GM23248 (cell line): Measurements from ENCODE around the gene USP46.

Experiments used
- EZH2 ChIP-seq: fragments of 200-600 bp; sonication (generic); IDR thresholded peaks from 2 replicates; pipeline ENCODE4 v1.6.1; 2018; ENCODE audit warnings: antibody characterized with exemption, mild to moderate bottlenecking; ENCODE audit not compliant: insufficient read depth, poor library complexity, severe bottlenecking
- EZH2phosphoT487 ChIP-seq: fragments of 200-600 bp; sonication (generic); IDR thresholded peaks from 2 replicates; pipeline ENCODE4 v1.6.1; 2018; ENCODE audit warnings: antibody characterized with exemption, moderate library complexity, mild to moderate bottlenecking, low read depth; ENCODE audit not compliant: insufficient read depth

- TF ChIP-seq EZH2: no peak
- no peak for TF ChIP-seq EZH2phosphoT487
Observed at GRCh38 chr4:52579602-52580272, 79.4 kb downstream of the USP46 start.
